DND-41 (cell line): ENCODE measurements around the gene DIS3.

Source experiments
- ATAC-seq: fragments of 200-7000 bp; cut with Tn5 transposase; 3 replicates; pipeline ENCODE4 v1.9.1; 2021; ENCODE audit warnings: low read depth; ENCODE audit not compliant: insufficient read depth
- DNase-seq: peaks from one replicate; pipeline ENCODE4 v3.0.0-alpha.2; 2020
- H2AFZ ChIP-seq: 2 replicates; pipeline ENCODE4 v1.6.0; 2012; ENCODE audit warnings: low read depth, low read length
- H3K27ac ChIP-seq: 2 replicates; pipeline ENCODE4 v1.5.1; 2012; ENCODE audit warnings: low read length, inconsistent platforms
- H3K27me3 ChIP-seq: fragments of 200-600 bp; sonication (generic); 2 replicates; pipeline ENCODE4 v1.6.0; 2012; ENCODE audit warnings: low read length, mild to moderate bottlenecking, inconsistent platforms; ENCODE audit not compliant: insufficient read depth, poor library complexity
- H3K36me3 ChIP-seq: 2 replicates; pipeline ENCODE4 v1.5.1; 2012; ENCODE audit warnings: low read length, inconsistent platforms; ENCODE audit not compliant: insufficient read depth
- H3K4me1 ChIP-seq: 2 replicates; pipeline ENCODE4 v1.5.1; 2012; ENCODE audit warnings: mild to moderate bottlenecking, low read length; ENCODE audit not compliant: insufficient read depth
- H3K4me2 ChIP-seq: 2 replicates; pipeline ENCODE4 v1.6.0; 2012; ENCODE audit warnings: mild to moderate bottlenecking, moderate library complexity, low read length, inconsistent platforms; ENCODE audit not compliant: insufficient read depth
- H3K4me3 ChIP-seq, 2 experiments: fragments of 200-600 bp in 1 of 2; shearing (Covaris generic) in 1 of 2; 2 replicates each; pipeline ENCODE4 v1.5.1; 2012 to 2016; ENCODE audit warnings: inconsistent platforms in 2 of 2, low read length in 2 of 2, mild to moderate bottlenecking in 2 of 2, low read depth in 1 of 2, moderate library complexity in 1 of 2
- H3K79me2 ChIP-seq: 2 replicates; pipeline ENCODE4 v1.6.0; 2012; ENCODE audit warnings: low read length, inconsistent platforms; ENCODE audit not compliant: insufficient read depth
- H3K9ac ChIP-seq: 2 replicates; pipeline ENCODE4 v1.6.0; 2012; ENCODE audit warnings: low read depth, mild to moderate bottlenecking, inconsistent platforms, low read length, moderate library complexity
- H3K9me3 ChIP-seq: 2 replicates; pipeline ENCODE4 v1.5.1; 2012; ENCODE audit warnings: low read length, moderate library complexity, mild to moderate bottlenecking, inconsistent platforms; ENCODE audit not compliant: insufficient read depth, severe bottlenecking
- H4K20me1 ChIP-seq: 2 replicates; pipeline ENCODE4 v1.6.0; 2012; ENCODE audit warnings: low read length; ENCODE audit not compliant: insufficient read depth
- CTCF ChIP-seq: IDR thresholded peaks from 2 replicates; pipeline ENCODE4 v1.5.1; 2012; ENCODE audit warnings: borderline replicate concordance, low read length, moderate library complexity, mild to moderate bottlenecking; ENCODE audit not compliant: poor library complexity, severe bottlenecking; ENCODE audit errors: extremely low read depth
- EZH2 ChIP-seq: IDR thresholded peaks from 3 replicates; pipeline ENCODE4 v1.6.1; 2012; ENCODE audit warnings: borderline replicate concordance, low read depth, mild to moderate bottlenecking, moderate library complexity, low read length, inconsistent platforms; ENCODE audit not compliant: severe bottlenecking

DIS3 gene

DNA sequence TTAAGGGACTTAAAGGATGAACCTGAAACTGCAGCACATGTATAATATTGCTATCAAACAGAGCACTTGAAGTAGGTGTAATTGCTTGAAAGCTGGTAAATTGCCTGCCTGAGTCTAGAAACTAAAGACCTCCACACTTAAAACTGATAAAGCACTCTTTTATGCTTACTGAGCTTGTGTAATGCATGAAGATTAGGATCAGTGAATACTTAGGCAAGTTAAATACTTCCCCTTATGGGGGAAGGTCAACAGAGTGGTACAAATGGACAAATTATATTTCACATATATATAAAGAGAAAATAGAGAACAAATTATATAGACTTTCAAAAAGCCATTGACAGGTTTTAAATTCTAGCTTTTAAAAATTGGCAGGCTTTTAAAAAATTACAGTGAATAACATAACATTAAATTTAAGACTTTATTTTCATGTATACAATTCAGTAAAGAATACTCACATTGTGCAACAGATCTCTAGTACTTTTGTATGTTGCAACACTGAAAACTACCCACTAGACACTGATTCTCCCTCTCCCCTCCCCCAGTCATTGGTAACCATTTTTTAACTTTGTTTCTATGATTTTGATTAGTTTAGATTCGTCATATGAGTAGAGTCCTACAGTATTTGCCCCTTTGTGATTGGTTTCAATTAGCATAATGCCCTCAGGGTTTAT is 24.1 kb upstream of the DIS3 start:
- H3K36me3 ChIP-seq = peaks cover 38% of the 10 kb centered on the region
- no peak for ATAC-seq
- H2AFZ ChIP-seq = no peak overlapping the region
- TF ChIP-seq EZH2 (no peak), CTCF (no peak)
- H3K9ac ChIP-seq = no peak overlapping the region
- H3K4me2 ChIP-seq = no peak overlapping the region
- H3K4me3 ChIP-seq = no peak overlapping the region
- no peak for DNase-seq
- H4K20me1 ChIP-seq = no peaks in the 10 kb centered on the region
- no peaks in the 10 kb centered on the region for H3K79me2 ChIP-seq
- no peaks in the 10 kb centered on the region for H3K4me1 ChIP-seq
- H3K27me3 ChIP-seq = no peaks in the 10 kb centered on the region
- no peak overlapping the region for H3K27ac ChIP-seq
- H3K9me3 ChIP-seq = no peaks in the 10 kb centered on the region

DNA sequence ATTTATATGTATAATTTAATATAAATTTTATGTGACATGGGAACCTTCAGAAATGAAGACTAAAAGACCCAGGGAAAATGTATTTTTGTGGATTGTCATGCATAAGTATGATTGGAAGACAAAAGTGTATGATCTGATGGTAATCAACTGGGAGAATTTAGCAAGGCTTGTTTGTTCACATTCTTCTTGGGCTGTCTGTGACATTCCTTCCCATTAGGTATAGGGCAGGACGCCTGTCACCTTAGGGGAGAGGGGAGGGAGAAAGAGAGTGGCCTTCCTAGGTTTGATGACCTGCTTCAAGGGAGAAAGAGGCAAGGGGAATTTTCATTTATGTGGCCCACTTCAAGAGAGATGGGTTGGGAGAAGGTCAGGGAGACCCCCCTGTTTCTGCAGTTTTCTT is 22.6 kb upstream of the DIS3 start:
- TF ChIP-seq CTCF = no peak
- Histone ChIP-seq H3K9me3 (no peaks in the 10 kb centered on the region), H3K36me3 (peaks cover 51% of the 10 kb centered on the region), H3K27ac (no peak overlapping the region), H3K4me1 (no peaks in the 10 kb centered on the region), H3K9ac (no peak overlapping the region), H2AFZ (no peak overlapping the region), H3K79me2 (no peaks in the 10 kb centered on the region), H3K4me3 (no peak overlapping the region), H4K20me1 (no peaks in the 10 kb centered on the region), H3K4me2 (no peak overlapping the region), H3K27me3 (no peaks in the 10 kb centered on the region)
- DNase-seq = no peak
- ATAC-seq = no peak

GRCh38 chr13:72798817-72799216 is 17.1 kb upstream of the DIS3 start:
- H3K27ac ChIP-seq = no peak overlapping the region
- H2AFZ ChIP-seq = no peak overlapping the region
- no peak for ATAC-seq
- no peaks in the 10 kb centered on the region for H3K27me3 ChIP-seq
- TF ChIP-seq CTCF (no peak), EZH2 (no peak)
- peaks cover 75% of the 10 kb centered on the region for H3K36me3 ChIP-seq
- no peak overlapping the region for H3K9ac ChIP-seq
- H4K20me1 ChIP-seq = no peaks in the 10 kb centered on the region; the same call in 1 of the 2 replicates
- H3K4me1 ChIP-seq = no peaks in the 10 kb centered on the region
- no peak overlapping the region for H3K4me2 ChIP-seq
- peaks cover 8% of the 10 kb centered on the region; the same call in 1 of the 2 replicates for H3K79me2 ChIP-seq
- no peaks in the 10 kb centered on the region for H3K9me3 ChIP-seq
- no peak for DNase-seq
- no peak overlapping the region for H3K4me3 ChIP-seq

GRCh38 chr13:72792640-72793039 is 10.9 kb upstream of the DIS3 start:
- no peaks in the 10 kb centered on the region for H3K27me3 ChIP-seq
- no peak for DNase-seq
- no peak overlapping the region for H3K27ac ChIP-seq
- peaks cover 6% of the 10 kb centered on the region; the same call in 1 of the 2 replicates for H4K20me1 ChIP-seq
- no peak overlapping the region for H3K4me2 ChIP-seq
- peaks cover 64% of the 10 kb centered on the region for H3K36me3 ChIP-seq
- no peak overlapping the region for H2AFZ ChIP-seq
- H3K9ac ChIP-seq = no peak overlapping the region
- peaks cover 51% of the 10 kb centered on the region for H3K79me2 ChIP-seq
- no peak overlapping the region for H3K4me3 ChIP-seq
- H3K4me1 ChIP-seq = no peaks in the 10 kb centered on the region
- ATAC-seq = no peak
- H3K9me3 ChIP-seq = no peaks in the 10 kb centered on the region
- TF ChIP-seq EZH2 (no peak), CTCF (no peak)
